ENCODE results near the gene ATXN1. TPM values are rescaled to one million over a fixed set of nuclear protein-coding genes. Genes with fewer than 3 reads are reported as not detected.

Gene ATXN1
- total RNA-seq, 4 donors from 2014 or later: 24.9 to 48.0 (median 36.8) TPM

- no peak for DNase-seq (ENCODE audit: low spot score in 2 of 2)
- Histone ChIP-seq H3K4me3 (no peak overlapping the region), H3K27ac (no peak overlapping the region), H3K9me3 (no peaks in the 10 kb centered on the region), H3K36me3 (no peaks in the 10 kb centered on the region), H3K27me3 (no peaks in the 10 kb centered on the region), H3K4me1 (peaks cover 0 to 6% (median 0%) of the 10 kb centered on the region in 4 donors)
- TF ChIP-seq POLR2A (IDR thresholded peaks at IDR 0.05): no peak
- no peak for TF ChIP-seq CTCF (IDR thresholded peaks at IDR 0.05)
- no peak for TF ChIP-seq EP300 (IDR thresholded peaks at IDR 0.05)
- 82 to 85% methylated on average over 2 of the region's 2 CpGs for WGBS, 2 donors
Measured at GRCh38 chr6:16370943-16371342, 390.3 kb downstream of the ATXN1 start.

DNA sequence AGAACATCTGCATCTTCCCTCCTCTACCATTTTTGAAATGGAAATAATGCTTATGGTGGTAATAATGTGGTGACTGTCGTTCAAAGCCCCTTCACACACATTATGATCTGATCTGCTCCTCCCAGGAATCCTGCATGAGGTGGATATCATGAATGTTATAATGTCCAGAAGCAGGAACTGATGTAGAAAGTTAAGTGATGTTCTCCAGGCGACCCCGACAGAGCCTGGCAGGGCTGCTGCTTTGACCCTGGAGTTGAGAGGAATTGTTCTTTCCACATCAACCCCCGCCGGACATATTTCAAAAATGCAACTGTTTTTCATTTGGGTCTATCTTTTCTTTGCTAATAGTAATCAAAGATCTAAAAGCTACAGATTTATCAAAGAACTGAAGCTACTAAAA lies 391.3 kb downstream of the ATXN1 start:
- no peak for DNase-seq (ENCODE audit: low spot score in 2 of 2)
- H3K4me3 ChIP-seq: no peak overlapping the region
- H3K36me3 ChIP-seq: no peaks in the 10 kb centered on the region
- H3K9me3 ChIP-seq: no peaks in the 10 kb centered on the region
- TF ChIP-seq EP300 (IDR thresholded peaks at IDR 0.05): no peak
- TF ChIP-seq CTCF (IDR thresholded peaks at IDR 0.05): no peak
- TF ChIP-seq POLR2A (IDR thresholded peaks at IDR 0.05): no peak
- WGBS, 2 donors: 60 to 62% methylated on average over 5 of the region's 5 CpGs
- H3K27me3 ChIP-seq: no peaks in the 10 kb centered on the region
- H3K4me1 ChIP-seq: no peaks in the 10 kb centered on the region
- no peak overlapping the region for H3K27ac ChIP-seq

DNA sequence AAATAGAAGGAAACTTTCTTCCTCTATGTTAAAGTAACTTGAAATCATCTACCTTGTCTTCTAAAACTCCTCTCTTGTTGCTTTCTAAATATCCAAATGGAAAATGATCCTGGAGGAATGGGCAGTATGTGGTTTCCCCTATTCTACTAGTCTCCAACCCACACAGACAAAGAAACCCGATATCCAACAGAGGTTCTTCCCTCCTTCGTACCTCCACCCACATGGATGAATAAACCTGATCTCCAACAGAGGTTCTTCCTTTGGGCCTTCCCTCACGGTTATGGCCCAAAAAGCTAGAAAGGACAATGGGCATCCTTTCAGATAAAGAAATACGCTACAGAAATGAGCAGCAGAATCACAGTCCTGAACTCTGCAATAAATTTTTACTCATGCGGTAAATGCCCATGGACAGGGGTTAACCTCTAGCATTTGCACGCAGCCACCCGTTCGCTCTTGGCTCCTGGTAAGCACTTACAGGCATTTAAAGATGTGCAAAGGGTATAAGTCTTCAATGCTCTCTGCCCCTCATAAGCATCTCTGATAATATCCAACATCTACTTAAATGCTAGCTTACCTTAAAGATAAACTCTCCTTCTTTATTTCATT lies 392.0 kb downstream of the ATXN1 start:
- no peak for DNase-seq (ENCODE audit: low spot score in 2 of 2)
- Histone ChIP-seq H3K27me3 (no peaks in the 10 kb centered on the region), H3K36me3 (no peaks in the 10 kb centered on the region), H3K4me1 (no peaks in the 10 kb centered on the region), H3K4me3 (no peak overlapping the region), H3K9me3 (no peaks in the 10 kb centered on the region), H3K27ac (no peak overlapping the region)
- WGBS, 2 donors: 83 to 88% methylated on average over 8 of the region's 8 CpGs
- no peak for TF ChIP-seq EP300 (IDR thresholded peaks at IDR 0.05)
- TF ChIP-seq POLR2A (IDR thresholded peaks at IDR 0.05): no peak
- TF ChIP-seq CTCF (IDR thresholded peaks at IDR 0.05): no peak

GRCh38 chr6:16367571-16367970 lies 393.7 kb downstream of the ATXN1 start:
- no peak overlapping the region for H3K4me3 ChIP-seq
- H3K36me3 ChIP-seq: no peaks in the 10 kb centered on the region
- WGBS, 2 donors: 95% methylated on average over 3 of the region's 3 CpGs
- no peaks in the 10 kb centered on the region for H3K27me3 ChIP-seq
- H3K9me3 ChIP-seq: no peaks in the 10 kb centered on the region
- H3K4me1 ChIP-seq: no peaks in the 10 kb centered on the region
- H3K27ac ChIP-seq: no peak overlapping the region
- no peak for TF ChIP-seq EP300 (IDR thresholded peaks at IDR 0.05)
- no peak for TF ChIP-seq POLR2A (IDR thresholded peaks at IDR 0.05)
- no peak for TF ChIP-seq CTCF (IDR thresholded peaks at IDR 0.05)
- DNase-seq (ENCODE audit: low spot score in 2 of 2): no peak

DNA sequence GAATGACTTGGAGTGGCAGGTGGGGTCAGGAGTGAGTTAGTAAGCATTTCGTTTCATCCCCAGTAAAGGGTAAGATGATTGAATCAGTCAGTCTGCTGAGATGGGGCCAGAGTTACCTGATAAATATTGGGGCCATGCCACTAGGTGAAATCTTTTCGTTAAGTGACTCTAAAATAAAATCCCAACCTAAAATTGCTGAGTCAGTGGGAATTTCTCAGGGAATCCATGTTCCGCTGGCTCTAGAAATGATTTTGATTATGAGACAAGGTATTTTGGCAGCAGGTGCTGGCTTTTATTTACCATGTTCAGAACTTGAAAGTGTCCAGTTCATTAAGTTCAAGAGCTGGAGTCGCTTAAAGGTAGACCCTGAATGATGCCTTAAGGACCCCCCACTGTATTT lies 397.5 kb downstream of the ATXN1 start:
- DNase-seq (ENCODE audit: low spot score in 2 of 2): no peak
- H3K36me3 ChIP-seq: no peaks in the 10 kb centered on the region
- peaks cover 0 to 11% (median 0%) of the 10 kb centered on the region in 4 donors for H3K4me1 ChIP-seq
- no peaks in the 10 kb centered on the region for H3K9me3 ChIP-seq
- H3K27me3 ChIP-seq: no peaks in the 10 kb centered on the region
- no peak overlapping the region for H3K4me3 ChIP-seq
- H3K27ac ChIP-seq: no peak overlapping the region
- 95 to 96% methylated on average over 4 of the region's 4 CpGs for WGBS, 2 donors
- TF ChIP-seq CTCF (IDR thresholded peaks at IDR 0.05) (no peak), EP300 (IDR thresholded peaks at IDR 0.05) (no peak), POLR2A (IDR thresholded peaks at IDR 0.05) (no peak)
